Measurements from ENCODE around the gene TMPRSS12.
"Not testable (repeated sequence)": the region's sequence is repeated elsewhere in the genome, so short reads cannot be mapped to it uniquely, and the experiment has no call there.

The TMPRSS12 gene

GRCh38 chr12:50840809-50841487 is 1.8 kb upstream of the TMPRSS12 start:
- peaks cover 3% of the 10 kb centered on the region for H3K4me1 Mint-ChIP-seq (ENCODE audit: low read depth)
- H3K9me3 Mint-ChIP-seq = peaks cover 7% of the 10 kb centered on the region
- peaks cover 15% of the 10 kb centered on the region for H3K27me3 Mint-ChIP-seq
- no peak for DNase-seq
- H3K4me3 Mint-ChIP-seq = no peak overlapping the region
- H3K36me3 Mint-ChIP-seq (ENCODE audit: low read depth) = no peaks in the 10 kb centered on the region
- no peak overlapping the region for H3K27ac Mint-ChIP-seq

- no peak for DNase-seq
- Mint-ChIP-seq H3K4me3 (no peak overlapping the region), H3K27me3 (peaks cover 12% of the 10 kb centered on the region), H3K4me1 (ENCODE audit: low read depth) (peaks cover 3% of the 10 kb centered on the region), H3K27ac (no peak overlapping the region), H3K9me3 (peaks cover 7% of the 10 kb centered on the region), H3K36me3 (ENCODE audit: low read depth) (no peaks in the 10 kb centered on the region)
These were observed 802 bp upstream of the TMPRSS12 start for GRCh38 chr12:50841716-50842531.

- Mint-ChIP-seq H3K27ac (no peak overlapping the region), H3K36me3 (ENCODE audit: low read depth) (no peaks in the 10 kb centered on the region), H3K27me3 (peaks cover 17% of the 10 kb centered on the region), H3K4me1 (ENCODE audit: low read depth) (peaks cover 3% of the 10 kb centered on the region), H3K9me3 (peaks cover 7% of the 10 kb centered on the region), H3K4me3 (no peak overlapping the region)
- no peak for DNase-seq
These were observed 2.4 kb downstream of the TMPRSS12 start for GRCh38 chr12:50845021-50845647.

GRCh38 chr12:50848963-50849362 is 6.2 kb downstream of the TMPRSS12 start:
- H3K27me3 Mint-ChIP-seq = peaks cover 21% of the 10 kb centered on the region
- no peak overlapping the region for H3K4me3 Mint-ChIP-seq
- H3K27ac Mint-ChIP-seq = no peak overlapping the region
- no peaks in the 10 kb centered on the region for H3K4me1 Mint-ChIP-seq (ENCODE audit: low read depth)
- H3K36me3 Mint-ChIP-seq (ENCODE audit: low read depth) = no peaks in the 10 kb centered on the region
- DNase-seq = no peak
- peaks cover 2% of the 10 kb centered on the region for H3K9me3 Mint-ChIP-seq

DNA sequence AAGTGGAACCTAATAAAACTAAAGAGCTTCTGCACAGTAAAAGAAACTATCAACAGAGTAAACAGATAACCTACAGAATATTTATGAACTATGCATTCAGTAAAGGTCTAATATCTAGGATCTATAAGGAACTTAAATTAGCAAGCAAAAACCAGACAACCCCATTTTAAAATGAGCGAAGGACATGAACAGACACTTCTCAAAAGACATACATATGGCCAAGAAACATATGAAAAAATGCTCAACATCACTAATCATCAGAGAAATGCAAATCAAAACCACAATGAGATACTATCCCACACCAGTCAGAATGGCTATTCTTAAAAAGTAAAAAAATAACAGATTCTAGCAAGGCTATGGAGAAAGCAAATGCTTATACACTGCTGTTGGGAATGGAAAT is 12.5 kb downstream of the TMPRSS12 start:
- H3K4me1 Mint-ChIP-seq (ENCODE audit: low read depth); H3K27ac Mint-ChIP-seq; H3K27me3 Mint-ChIP-seq; H3K4me3 Mint-ChIP-seq; H3K9me3 Mint-ChIP-seq; DNase-seq; H3K36me3 Mint-ChIP-seq (ENCODE audit: low read depth): not testable (repeated sequence)

DNA sequence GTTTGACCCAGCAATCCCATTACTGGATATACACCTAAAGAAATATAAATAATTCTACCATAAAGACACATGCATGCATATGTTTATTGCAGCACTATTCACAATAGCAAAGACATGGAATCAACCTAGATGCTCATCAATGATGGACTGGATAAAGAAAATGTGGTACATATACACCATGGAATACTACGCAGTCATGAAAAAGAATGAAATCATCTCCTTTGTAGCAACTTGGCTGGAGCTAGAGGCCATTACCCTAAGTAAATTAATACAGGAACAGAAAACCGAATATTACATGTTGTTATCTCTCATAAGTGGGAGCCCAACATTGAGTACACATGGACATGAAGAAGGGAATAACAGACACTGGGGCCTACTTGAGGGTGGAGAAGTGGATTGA is 13.0 kb downstream of the TMPRSS12 start:
- not testable (repeated sequence) for DNase-seq; H3K4me3 Mint-ChIP-seq; H3K36me3 Mint-ChIP-seq (ENCODE audit: low read depth); H3K9me3 Mint-ChIP-seq; H3K27me3 Mint-ChIP-seq; H3K27ac Mint-ChIP-seq; H3K4me1 Mint-ChIP-seq (ENCODE audit: low read depth)

GRCh38 chr12:50859621-50860310 is 17.0 kb downstream of the TMPRSS12 start:
- no peak overlapping the region for H3K4me3 Mint-ChIP-seq
- no peaks in the 10 kb centered on the region for H3K36me3 Mint-ChIP-seq (ENCODE audit: low read depth)
- peaks cover 7% of the 10 kb centered on the region for H3K9me3 Mint-ChIP-seq

GRCh38 chr12:50862316-50862715 is 19.6 kb downstream of the TMPRSS12 start:
- Mint-ChIP-seq H3K27ac (no peak overlapping the region), H3K4me3 (no peak overlapping the region), H3K4me1 (ENCODE audit: low read depth) (peaks cover 5% of the 10 kb centered on the region), H3K36me3 (ENCODE audit: low read depth) (peaks cover 3% of the 10 kb centered on the region), H3K27me3 (no peaks in the 10 kb centered on the region), H3K9me3 (peaks cover 7% of the 10 kb centered on the region)
- DNase-seq = no peak

More at GRCh38 chr12:50859621-50860310, 17.0 kb downstream of the TMPRSS12 start:
- H3K27me3 Mint-ChIP-seq = no peaks in the 10 kb centered on the region
- no peaks in the 10 kb centered on the region for H3K4me1 Mint-ChIP-seq (ENCODE audit: low read depth)
- no peak for DNase-seq
- H3K27ac Mint-ChIP-seq = no peak overlapping the region

GRCh38 chr12:50865266-50865665 is 22.5 kb downstream of the TMPRSS12 start:
- DNase-seq = no peak
- no peak overlapping the region for H3K27ac Mint-ChIP-seq
- H3K36me3 Mint-ChIP-seq (ENCODE audit: low read depth) = peaks cover 3% of the 10 kb centered on the region
- H3K4me1 Mint-ChIP-seq (ENCODE audit: low read depth) = peaks cover 16% of the 10 kb centered on the region
- peaks cover 11% of the 10 kb centered on the region for H3K9me3 Mint-ChIP-seq
- no peaks in the 10 kb centered on the region for H3K27me3 Mint-ChIP-seq
- H3K4me3 Mint-ChIP-seq = no peak overlapping the region

GRCh38 chr12:50868881-50869280 is 26.2 kb downstream of the TMPRSS12 start:
- peaks cover 16% of the 10 kb centered on the region for H3K4me1 Mint-ChIP-seq (ENCODE audit: low read depth)
- not testable (repeated sequence) for H3K36me3 Mint-ChIP-seq (ENCODE audit: low read depth); H3K27me3 Mint-ChIP-seq; H3K27ac Mint-ChIP-seq; H3K4me3 Mint-ChIP-seq; DNase-seq
- H3K9me3 Mint-ChIP-seq = peaks cover 11% of the 10 kb centered on the region

DNA sequence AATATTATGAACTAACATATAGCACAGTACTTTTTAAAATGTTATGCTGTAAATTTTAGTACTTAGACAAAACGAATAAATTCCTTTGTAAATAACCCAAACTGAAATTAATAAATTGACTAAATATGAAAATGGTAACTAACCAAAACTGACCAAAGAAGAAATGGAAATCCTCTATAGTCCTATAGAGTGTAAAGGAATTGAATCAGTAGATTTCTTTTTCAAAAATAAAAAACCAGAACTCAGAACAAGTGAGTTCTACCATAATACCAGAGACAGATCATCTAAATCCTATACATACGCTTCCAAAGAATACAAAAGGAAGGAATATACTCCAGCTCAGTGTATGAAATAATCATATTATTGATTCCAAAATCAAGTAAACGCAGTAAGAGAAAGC is 39.8 kb downstream of the TMPRSS12 start:
- no peak overlapping the region for H3K27ac Mint-ChIP-seq
- no peaks in the 10 kb centered on the region for H3K36me3 Mint-ChIP-seq (ENCODE audit: low read depth)
- peaks cover 4% of the 10 kb centered on the region for H3K9me3 Mint-ChIP-seq
- DNase-seq = no peak
- H3K27me3 Mint-ChIP-seq = no peaks in the 10 kb centered on the region
- no peak overlapping the region for H3K4me3 Mint-ChIP-seq
- H3K4me1 Mint-ChIP-seq (ENCODE audit: low read depth) = no peaks in the 10 kb centered on the region

DNA sequence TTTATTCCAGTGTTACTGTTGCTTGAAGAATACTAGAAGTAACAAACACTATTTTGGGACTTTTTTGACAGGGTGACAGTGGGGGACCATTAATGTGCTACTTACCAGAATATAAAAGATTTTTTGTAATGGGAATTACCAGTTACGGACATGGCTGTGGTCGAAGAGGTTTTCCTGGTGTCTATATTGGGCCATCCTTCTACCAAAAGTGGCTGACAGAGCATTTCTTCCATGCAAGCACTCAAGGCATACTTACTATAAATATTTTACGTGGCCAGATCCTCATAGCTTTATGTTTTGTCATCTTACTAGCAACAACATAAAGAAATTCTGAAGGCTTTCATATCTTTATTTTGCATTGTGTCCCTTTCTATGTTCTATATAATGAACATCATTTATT is 44.5 kb downstream of the TMPRSS12 start:
- DNase-seq = no peak
- Mint-ChIP-seq H3K9me3 (peaks cover 4% of the 10 kb centered on the region), H3K4me3 (no peak overlapping the region), H3K36me3 (ENCODE audit: low read depth) (no peaks in the 10 kb centered on the region), H3K27me3 (no peaks in the 10 kb centered on the region), H3K4me1 (ENCODE audit: low read depth) (no peaks in the 10 kb centered on the region), H3K27ac (no peak overlapping the region)

DNA sequence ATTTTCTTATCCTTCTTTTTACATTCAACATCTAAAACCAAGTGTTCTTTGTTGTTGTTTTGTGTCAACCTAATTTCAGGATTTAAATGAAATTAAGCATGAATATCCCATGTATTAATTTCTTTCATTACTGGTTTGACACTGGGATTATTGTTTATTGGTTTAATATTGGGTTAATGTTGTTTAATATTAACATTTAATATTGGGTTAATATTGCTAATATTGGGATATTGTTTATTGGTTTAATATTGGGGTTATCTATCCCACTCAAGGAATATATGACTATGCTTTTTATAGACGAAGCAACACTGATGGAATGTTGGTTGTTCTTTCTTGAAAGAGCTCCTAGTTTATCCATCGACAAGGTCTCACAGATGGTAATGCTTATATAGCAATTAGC is 45.9 kb downstream of the TMPRSS12 start:
- Mint-ChIP-seq H3K27ac (no peak overlapping the region), H3K4me1 (ENCODE audit: low read depth) (no peaks in the 10 kb centered on the region), H3K27me3 (no peaks in the 10 kb centered on the region), H3K9me3 (no peaks in the 10 kb centered on the region), H3K36me3 (ENCODE audit: low read depth) (no peaks in the 10 kb centered on the region), H3K4me3 (no peak overlapping the region)
- DNase-seq = no peak

DNA sequence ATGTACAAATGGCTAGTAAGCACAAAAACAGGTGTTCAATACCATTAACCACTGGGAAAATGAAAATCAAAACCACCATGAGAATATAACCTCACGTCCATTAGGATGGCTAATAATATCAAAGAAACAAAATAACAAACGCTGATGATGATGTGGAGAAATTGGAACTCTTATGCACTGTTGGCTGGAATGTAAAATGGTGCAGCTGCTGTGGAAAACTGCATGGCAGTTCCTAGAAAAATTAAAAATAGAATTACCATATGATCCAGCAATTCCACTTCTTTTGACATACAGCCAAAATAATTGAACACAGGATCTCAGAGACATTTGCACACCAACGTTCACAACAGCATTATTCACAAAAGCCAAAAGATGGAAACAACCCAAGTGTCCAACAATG is 51.5 kb downstream of the TMPRSS12 start:
- H3K9me3 Mint-ChIP-seq = no peaks in the 10 kb centered on the region
- no peaks in the 10 kb centered on the region for H3K36me3 Mint-ChIP-seq (ENCODE audit: low read depth)
- DNase-seq = no peak
- no peaks in the 10 kb centered on the region for H3K4me1 Mint-ChIP-seq (ENCODE audit: low read depth)
- no peak overlapping the region for H3K4me3 Mint-ChIP-seq
- H3K27ac Mint-ChIP-seq = no peak overlapping the region
- H3K27me3 Mint-ChIP-seq = no peaks in the 10 kb centered on the region

Data from activated T-cell treated with anti-CD3 and anti-CD28 coated beads, Interleukin-2, amount 50 U/mL, for 24 hours (primary cell).